Measurements from ENCODE around the gene CHST15.

DNA sequence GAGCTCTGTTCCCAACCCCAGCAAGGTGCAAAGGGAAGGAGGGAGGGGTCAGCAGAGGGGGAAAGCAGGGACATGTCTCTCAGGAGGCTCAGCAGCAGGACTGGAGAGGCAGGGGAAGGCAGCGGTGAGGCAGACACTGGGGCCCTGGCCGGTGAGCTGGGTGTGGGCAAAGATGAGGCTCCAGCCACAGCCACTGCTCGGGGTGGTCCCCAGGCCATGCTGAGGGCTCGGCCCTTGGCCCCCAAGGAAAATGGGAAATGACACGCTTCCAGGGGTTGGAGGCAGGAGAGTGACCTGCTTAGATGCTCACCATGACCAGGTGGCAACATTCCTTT lies 35.4 kb upstream of the CHST15 start:
- TF ChIP-seq POLR2AphosphoS5 (IDR thresholded peaks at IDR 0.05; ENCODE audit: insufficient read depth in 1 of 2, low read depth in 1 of 2) (no peak), POLR2A (IDR thresholded peaks at IDR 0.05) (no peak)

Data from vagina (tissue), 2 donors.